NT2/D1 (cell line): ENCODE measurements around the gene PUS7.

Experiments
- SUZ12 ChIP-seq: IDR thresholded peaks from 2 replicates; pipeline ENCODE4 v1.6.1; 2011; ENCODE audit not compliant: insufficient read length, insufficient read depth; ENCODE audit errors: extremely low read depth
- YY1 ChIP-seq: IDR thresholded peaks from 2 replicates; pipeline ENCODE4 v1.6.1; 2011; ENCODE audit not compliant: insufficient read length, insufficient read depth
- ZNF274 ChIP-seq: IDR thresholded peaks from 2 replicates; pipeline ENCODE4 v1.6.1; 2011; ENCODE audit warnings: mild to moderate bottlenecking, low read depth, low read length

DNA sequence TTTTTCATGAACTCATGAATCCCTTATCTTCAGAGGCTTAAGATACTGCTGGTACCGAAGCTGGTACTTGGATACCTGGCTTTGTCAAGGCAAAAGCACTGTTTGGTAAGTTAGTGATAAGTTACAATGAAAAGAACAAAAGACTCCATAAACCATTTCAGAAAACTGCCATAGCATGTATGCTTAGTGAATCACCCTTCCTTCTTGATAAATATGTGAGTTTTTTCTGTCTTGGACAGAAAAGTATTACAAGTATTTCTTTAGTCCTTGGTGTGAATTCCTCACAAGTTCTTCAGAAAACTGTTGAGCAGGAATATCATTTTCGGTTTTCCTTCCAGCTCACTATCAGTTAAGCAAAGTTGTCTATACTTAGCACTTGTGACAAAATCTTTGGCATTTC, 25.6 kb downstream of the PUS7 start:
- TF ChIP-seq ZNF274, result no peak
- no peak for TF ChIP-seq YY1
- TF ChIP-seq SUZ12, result no peak
